ENCODE data around the gene ZBTB8B. TPM values are rescaled to one million over a fixed set of nuclear protein-coding genes. Genes with fewer than 3 reads are reported as not detected.
"Not testable (repeated sequence)": the region's sequence is repeated elsewhere in the genome, so short reads cannot be mapped to it uniquely, and the experiment has no call there.

Gene ZBTB8B
- under 0.01 TPM in 1 of 2 replicates, not detected in the other for total RNA-seq (2014; rRNA removed; shearing (Covaris generic))

- DNase-seq (ENCODE audit: low read depth) = peak; percentile 43
Observed at GRCh38 chr1:32464716-32465577, at the start of gene ZBTB8B. Gene ZBTB8B, plus strand, starts transcription at chr1:32465072. Its CDS starts 5,553 bp downstream, at chr1:32470625.

GRCh38 chr1:32421775-32422174 lies 43.1 kb upstream of the ZBTB8B start:
- DNase-seq (ENCODE audit: low read depth) = no peak

GRCh38 chr1:32426489-32427255 lies 38.2 kb upstream of the ZBTB8B start:
- no peak for DNase-seq (ENCODE audit: low read depth)

DNA sequence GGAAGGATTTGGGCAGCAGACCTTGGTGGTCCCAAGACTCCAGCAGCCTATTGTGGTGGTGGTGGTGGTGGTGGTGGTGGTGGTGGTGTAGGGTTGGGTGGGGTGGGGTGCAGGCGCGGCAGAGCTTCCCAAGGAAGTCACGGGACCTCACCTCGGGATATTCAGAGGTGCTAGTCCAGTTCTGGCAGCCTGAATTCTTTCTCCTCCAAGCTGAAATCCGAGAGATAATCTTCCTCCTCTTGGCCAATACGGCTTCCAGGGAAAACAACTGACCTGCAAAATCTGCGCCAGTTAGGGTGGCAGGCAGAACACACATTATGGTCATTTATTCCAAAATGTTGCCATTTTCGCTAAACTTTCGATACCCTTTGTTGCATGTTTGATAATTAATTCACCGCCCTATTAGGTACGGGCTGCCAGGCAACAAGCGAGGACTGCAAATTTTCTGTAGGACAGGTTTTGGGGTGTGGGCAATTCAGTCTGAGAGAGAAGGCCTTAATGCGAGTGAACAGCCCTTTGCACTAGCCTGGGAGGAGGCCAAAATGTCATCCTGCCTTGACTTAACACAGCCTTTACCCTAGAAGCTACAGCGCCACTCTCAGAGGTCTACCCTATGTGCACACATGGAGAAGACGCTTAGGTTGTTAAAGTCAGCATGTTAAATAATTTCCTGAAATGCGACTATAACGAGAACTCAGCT lies 37.5 kb upstream of the ZBTB8B start:
- DNase-seq (ENCODE audit: low read depth) = no peak

DNA sequence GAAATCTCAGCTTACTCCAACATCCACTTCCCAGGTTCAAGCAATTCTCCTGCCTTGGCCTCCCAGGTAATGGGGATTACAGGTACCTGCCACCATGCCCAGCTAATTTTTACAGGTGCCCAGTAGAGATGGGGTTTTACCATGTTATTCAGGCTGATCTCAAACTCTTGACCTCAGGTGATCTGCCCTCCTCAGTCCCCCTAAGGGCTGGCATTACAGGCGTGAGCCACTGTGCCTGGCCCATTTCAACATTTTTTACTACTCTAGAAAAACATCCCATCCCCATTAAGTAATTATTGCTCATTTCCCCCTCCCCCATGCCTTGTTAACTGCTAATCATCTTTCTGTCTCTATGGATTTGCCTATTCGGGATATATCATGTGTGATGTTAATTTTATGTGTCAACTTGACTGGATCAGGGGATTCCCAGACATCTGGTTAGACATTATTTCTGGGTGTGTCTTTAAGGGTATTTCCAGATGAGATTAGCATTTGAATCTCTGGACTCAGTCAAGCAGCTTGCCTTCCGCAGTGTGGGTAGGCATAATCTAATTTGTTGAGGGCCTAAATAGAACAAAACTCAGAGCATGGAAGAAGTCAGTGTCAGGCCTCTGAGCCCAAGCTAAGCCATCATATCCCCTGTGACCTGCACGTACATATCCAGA lies 33.0 kb upstream of the ZBTB8B start:
- peak; percentile 19 for DNase-seq (ENCODE audit: low read depth)

DNA sequence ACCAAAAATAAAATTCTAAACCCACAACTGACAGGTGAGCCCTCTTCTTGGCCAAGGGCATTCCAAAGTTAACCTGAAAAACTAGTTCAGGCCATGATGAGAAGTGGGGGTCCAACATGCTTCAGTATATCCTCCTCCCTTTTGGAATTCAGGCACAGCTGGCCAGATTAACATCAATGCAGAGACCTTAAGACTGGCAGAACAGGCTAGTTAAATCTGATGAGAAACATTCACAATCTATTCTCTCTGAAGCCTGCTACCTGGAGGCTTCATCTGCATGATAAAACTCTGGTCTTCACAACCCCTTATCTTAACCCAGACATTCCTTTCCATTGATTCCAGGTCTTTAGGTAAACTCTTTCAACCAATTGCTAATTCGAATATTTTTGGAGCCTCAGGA lies 26.7 kb upstream of the ZBTB8B start:
- DNase-seq (ENCODE audit: low read depth) = no peak

GRCh38 chr1:32438777-32439176 lies 26.1 kb upstream of the ZBTB8B start:
- DNase-seq (ENCODE audit: low read depth) = not testable (repeated sequence)

GRCh38 chr1:32441467-32441866 lies 23.4 kb upstream of the ZBTB8B start:
- not testable (repeated sequence) for DNase-seq (ENCODE audit: low read depth)

GRCh38 chr1:32447469-32448185 lies 17.2 kb upstream of the ZBTB8B start:
- peak; percentile 80 for DNase-seq (ENCODE audit: low read depth)

GRCh38 chr1:32448186-32448772 lies 16.6 kb upstream of the ZBTB8B start:
- peak; percentile 82 for DNase-seq (ENCODE audit: low read depth)

DNA sequence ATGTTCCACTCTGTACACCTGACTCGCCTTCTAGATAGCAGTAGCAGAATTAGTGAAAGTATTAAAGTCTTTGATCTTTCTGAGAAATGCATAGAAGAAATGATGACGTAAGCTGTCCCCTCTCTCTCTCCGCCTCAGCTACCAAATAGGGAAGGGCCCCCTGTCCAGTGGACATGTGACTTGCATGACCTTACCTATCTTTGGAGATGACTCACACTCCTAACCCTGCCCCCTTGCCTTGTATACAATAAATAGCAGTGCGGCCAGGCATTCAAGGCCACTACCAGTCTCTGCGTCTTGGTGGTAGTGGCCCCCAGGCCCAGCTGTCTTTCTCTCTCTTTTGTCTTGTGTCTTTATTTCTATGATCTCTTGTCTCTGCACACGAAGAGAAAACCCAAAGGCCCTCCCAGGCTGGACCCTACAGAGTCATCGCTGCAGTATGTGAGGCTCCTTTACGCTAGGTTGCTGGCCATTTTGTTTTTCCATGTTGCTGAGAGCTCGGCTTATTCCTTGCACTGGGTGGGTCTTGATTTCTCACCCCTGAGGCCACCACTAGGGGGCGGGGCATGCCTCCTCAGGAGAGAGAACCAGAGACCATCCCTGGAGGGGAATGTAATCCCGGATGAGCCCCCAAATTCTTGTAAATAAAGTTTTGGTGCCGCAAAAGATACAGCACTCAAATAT lies 16.0 kb upstream of the ZBTB8B start:
- DNase-seq (ENCODE audit: low read depth) = peak; percentile 38

- not testable (repeated sequence) for DNase-seq (ENCODE audit: low read depth)
Observed at GRCh38 chr1:32449457-32449831, 15.4 kb upstream of the ZBTB8B start.

- DNase-seq (ENCODE audit: low read depth) = peak; percentile 19
Observed at GRCh38 chr1:32454726-32455125, 10.1 kb upstream of the ZBTB8B start.

DNA sequence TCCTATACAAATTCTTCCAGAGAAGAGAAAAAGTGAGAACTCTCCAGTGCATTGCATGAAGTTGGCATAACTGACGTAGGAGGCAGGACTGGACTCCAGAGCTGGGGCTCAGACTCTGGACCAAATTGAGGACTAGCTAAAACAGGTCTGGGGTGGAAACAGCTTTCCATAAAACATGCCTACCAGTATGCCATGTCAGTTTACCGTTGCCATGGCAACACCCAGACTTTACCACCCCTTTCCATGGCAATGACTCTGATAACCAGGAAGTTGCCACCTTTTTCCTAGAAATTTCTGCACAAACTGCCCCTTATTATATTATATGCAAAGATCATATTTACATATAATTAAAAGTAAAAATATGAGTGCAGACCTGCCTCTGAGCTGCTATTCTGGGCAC lies 8.9 kb upstream of the ZBTB8B start:
- no peak for DNase-seq (ENCODE audit: low read depth)

DNA sequence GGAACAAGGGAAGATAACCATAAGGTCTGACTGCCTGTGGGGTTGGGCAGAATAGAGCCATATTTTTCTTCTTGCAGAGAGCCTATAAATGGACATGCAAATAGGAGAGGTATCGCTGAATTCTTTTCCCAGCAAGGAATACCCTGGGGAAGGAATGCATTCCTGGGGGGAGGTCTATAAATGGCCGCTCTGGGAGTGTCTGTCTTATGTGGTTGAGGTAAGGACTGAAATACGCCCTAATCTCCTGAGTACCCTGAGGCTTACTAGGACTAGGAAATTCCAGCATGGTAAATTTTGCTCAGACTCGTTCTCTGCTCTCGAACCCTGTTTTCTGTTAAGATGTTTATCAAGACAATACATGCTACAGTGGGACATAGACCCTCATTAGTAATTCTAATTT lies 6.1 kb upstream of the ZBTB8B start:
- DNase-seq (ENCODE audit: low read depth) = not testable (repeated sequence)

- not testable (repeated sequence) for DNase-seq (ENCODE audit: low read depth)
Observed at GRCh38 chr1:32462977-32463376, 1.9 kb upstream of the ZBTB8B start.

GRCh38 chr1:32464191-32464715 lies 619 bp upstream of the ZBTB8B start:
- peak; percentile 12 for DNase-seq (ENCODE audit: low read depth)

DNA sequence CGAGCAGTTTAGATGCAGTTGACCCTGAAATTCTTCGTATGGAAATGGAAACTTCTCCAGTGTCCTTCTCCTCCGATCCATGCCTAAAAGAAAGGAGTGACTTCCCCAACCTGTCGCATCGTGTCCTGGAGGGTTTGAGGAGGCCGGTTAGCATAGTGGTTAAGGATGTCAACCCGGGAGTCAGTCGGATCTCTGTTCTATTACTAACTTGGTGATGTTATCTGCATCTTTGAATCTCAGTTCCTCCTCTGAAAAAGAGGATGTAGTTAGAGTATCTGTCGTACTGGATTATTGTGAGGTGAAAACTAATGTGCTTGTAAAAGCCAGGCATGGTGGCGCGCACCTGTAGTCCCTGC lies 684 bp downstream of the ZBTB8B start:
- no peak for DNase-seq (ENCODE audit: low read depth)

- no peak for DNase-seq (ENCODE audit: low read depth)
Observed at GRCh38 chr1:32466761-32467160, 1.9 kb downstream of the ZBTB8B start.

GRCh38 chr1:32468791-32469190 lies 3.9 kb downstream of the ZBTB8B start:
- DNase-seq (ENCODE audit: low read depth) = no peak
